ENCODE measurements around the gene SCYGR8.
"Not testable (repeated sequence)": the region's sequence is repeated elsewhere in the genome, so short reads cannot be mapped to it uniquely, and the experiment has no call there.

Gene SCYGR8

DNA sequence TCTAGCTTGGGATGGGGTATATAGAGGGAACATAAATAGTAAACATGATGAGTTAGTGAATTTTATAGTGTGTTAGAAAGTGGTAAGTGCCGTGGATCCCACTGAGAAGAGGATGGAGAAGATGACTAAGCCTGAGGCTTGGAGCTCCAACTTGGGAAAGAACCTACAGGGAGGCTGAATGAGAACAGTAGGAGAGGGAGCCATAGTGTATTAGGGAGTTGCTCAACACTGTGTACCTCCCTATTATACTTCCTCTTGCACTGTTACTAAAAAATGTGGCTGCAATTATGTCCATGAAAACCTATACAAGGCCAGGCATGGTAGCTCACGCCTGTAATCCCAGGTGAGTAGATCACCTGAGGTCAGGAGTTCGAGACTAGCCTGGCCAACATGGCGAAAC, 25.0 kb upstream of the SCYGR8 start:
- TF ChIP-seq CTCF (IDR thresholded peaks at IDR 0.05; ENCODE audit: borderline replicate concordance, control extremely low read depth, extremely low read depth, insufficient read depth, missing control alignments), result no peak
- in situ Hi-C loops (cut with MboI; ENCODE audit: low sequenced_read_pairs, unreplicated experiment), result no loop called here
- DNase-seq (ENCODE audit: low spot score), result no peak

- DNase-seq (ENCODE audit: low spot score); in situ Hi-C loops (cut with MboI; ENCODE audit: low sequenced_read_pairs, unreplicated experiment): not testable (repeated sequence)
Observed at GRCh38 chr2:227722821-227723220, 22.9 kb upstream of the SCYGR8 start.

DNA sequence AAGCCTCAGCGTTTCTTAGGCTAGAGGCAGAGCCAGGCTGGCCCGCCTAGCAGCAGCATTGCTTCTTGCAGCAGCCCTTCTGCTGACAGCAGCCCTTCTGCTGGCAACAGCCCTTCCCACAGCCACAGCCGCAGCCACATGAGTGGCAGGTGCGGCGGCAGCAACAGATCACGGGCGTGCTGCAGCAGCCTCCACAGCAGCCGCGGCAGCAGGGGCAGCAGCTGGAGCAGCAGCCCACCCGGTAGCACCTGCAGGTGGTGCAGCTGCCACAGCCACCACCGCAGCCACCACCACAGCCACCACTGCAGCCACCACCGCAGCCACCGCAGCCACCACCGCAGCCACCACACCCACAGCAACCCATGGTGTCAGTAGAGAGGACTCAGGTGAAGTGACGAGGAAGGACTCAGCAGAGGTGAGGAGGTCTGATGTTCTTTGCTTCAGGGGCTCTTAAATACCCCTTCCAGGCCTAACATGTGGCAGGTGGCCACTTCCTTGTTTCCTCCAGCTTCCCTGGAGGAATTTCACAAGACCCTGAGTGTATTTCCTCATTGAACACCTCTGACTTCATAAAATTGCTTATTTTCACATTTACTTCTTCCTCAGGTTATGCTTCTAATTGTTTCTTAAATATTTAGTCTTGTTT, 21.2 kb upstream of the SCYGR8 start, which contains the start of gene SCYGR6:
Gene SCYGR6, minus strand, starts transcription at position 364 of the 646 bp plus-strand sequence. Its CDS starts 0 bp downstream, at position 364.
- in situ Hi-C loops (cut with MboI; ENCODE audit: low sequenced_read_pairs, unreplicated experiment), result no loop called here
- DNase-seq (ENCODE audit: low spot score), result no peak
- no peak for TF ChIP-seq CTCF (IDR thresholded peaks at IDR 0.05; ENCODE audit: borderline replicate concordance, control extremely low read depth, extremely low read depth, insufficient read depth, missing control alignments)

GRCh38 chr2:227728035-227728434, 17.7 kb upstream of the SCYGR8 start, which contains the start of gene SCYGR7:
Gene SCYGR7 (plus strand): TSS chr2:227728335. CDS start chr2:227728335, 0 bp downstream.
- TF ChIP-seq CTCF (IDR thresholded peaks at IDR 0.05; ENCODE audit: borderline replicate concordance, control extremely low read depth, extremely low read depth, insufficient read depth, missing control alignments), result no peak
- in situ Hi-C loops (cut with MboI; ENCODE audit: low sequenced_read_pairs, unreplicated experiment), result no loop called here
- no peak for DNase-seq (ENCODE audit: low spot score)

DNA sequence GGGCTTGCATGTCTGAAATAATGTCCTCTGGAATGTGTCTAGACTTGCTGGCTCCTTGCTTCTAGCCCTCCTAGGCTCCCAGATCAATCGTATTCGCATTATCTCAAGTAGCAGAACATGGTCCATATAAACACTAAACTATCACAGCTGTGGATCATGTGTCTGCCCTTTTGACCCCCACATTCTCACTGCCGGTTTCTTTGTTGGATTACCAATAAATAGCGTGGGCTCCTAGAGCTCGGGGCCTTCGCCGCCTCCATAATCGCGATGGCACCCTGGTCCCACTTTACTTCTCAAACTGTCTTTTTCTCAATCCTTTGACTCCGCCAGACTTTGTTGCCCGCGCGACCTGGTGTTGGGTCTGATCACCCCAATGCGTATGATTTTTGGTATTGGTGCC, 6.3 kb upstream of the SCYGR8 start:
- no peak for DNase-seq (ENCODE audit: low spot score)
- TF ChIP-seq CTCF (IDR thresholded peaks at IDR 0.05; ENCODE audit: borderline replicate concordance, control extremely low read depth, extremely low read depth, insufficient read depth, missing control alignments), result no peak
- in situ Hi-C loops (cut with MboI; ENCODE audit: low sequenced_read_pairs, unreplicated experiment), result no loop called here

DNA sequence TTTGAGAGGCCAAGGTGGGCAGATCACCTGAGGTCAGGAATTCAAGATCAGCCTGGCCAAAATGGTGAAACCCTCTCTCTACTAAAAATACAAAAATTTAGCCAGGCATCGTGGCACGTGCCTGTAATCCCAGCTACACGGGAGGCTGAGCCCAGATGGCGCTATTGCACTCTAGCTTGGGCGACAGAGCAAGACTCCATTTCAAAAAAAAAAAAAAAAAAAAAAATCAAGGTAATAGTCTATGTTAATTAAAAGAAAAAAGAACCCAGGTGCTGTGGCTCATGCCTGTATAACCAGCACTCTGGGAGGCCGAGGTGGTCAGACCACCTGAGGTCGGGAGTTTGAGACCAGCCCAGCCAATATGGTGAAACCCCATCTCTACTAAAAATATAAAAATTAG, 5.0 kb upstream of the SCYGR8 start:
- DNase-seq (ENCODE audit: low spot score); in situ Hi-C loops (cut with MboI; ENCODE audit: low sequenced_read_pairs, unreplicated experiment): not testable (repeated sequence)

- no peak for DNase-seq (ENCODE audit: low spot score)
- in situ Hi-C loops (cut with MboI; ENCODE audit: low sequenced_read_pairs, unreplicated experiment), result no loop called here
- no peak for TF ChIP-seq CTCF (IDR thresholded peaks at IDR 0.05; ENCODE audit: borderline replicate concordance, control extremely low read depth, extremely low read depth, insufficient read depth, missing control alignments)
Observed at GRCh38 chr2:227748079-227748478, 2.4 kb downstream of the SCYGR8 start.

GRCh38 chr2:227756261-227756660, 10.6 kb downstream of the SCYGR8 start:
- in situ Hi-C loops (cut with MboI; ENCODE audit: low sequenced_read_pairs, unreplicated experiment), result loop anchor here (25.0 kb wide), 1 partner anchor 619 kb away; no protein-coding TSS in a partner anchor
- not testable (repeated sequence) for DNase-seq (ENCODE audit: low spot score)
